ENCODE results near the gene CNTN1.
A peak's percentile ranks its signal among the peaks of the same experiment; 100 is the strongest.

CNTN1 gene

DNA sequence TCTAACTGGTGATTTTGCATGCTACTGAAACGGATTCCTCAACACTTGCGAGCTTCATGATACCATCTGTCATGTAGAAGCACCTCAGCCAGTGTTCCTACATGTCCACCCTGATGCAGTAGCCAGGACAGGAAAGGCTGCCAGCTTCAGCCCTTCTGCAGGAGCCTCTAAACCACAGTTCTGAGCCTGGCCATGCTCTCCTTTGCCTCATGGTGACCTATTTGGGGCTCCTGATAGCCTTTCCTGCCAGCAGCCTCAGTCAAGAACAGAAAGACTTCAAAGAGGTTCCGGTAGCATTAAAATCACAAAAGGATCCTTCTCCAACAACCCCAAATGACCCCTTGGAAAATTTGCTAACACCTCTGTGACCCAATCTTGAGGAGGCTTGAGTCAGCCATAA lies 96.0 kb downstream of the CNTN1 start:
- no peaks in the 10 kb centered on the region for H3K27me3 ChIP-seq
- peak; percentile 5 for DNase-seq

DNA sequence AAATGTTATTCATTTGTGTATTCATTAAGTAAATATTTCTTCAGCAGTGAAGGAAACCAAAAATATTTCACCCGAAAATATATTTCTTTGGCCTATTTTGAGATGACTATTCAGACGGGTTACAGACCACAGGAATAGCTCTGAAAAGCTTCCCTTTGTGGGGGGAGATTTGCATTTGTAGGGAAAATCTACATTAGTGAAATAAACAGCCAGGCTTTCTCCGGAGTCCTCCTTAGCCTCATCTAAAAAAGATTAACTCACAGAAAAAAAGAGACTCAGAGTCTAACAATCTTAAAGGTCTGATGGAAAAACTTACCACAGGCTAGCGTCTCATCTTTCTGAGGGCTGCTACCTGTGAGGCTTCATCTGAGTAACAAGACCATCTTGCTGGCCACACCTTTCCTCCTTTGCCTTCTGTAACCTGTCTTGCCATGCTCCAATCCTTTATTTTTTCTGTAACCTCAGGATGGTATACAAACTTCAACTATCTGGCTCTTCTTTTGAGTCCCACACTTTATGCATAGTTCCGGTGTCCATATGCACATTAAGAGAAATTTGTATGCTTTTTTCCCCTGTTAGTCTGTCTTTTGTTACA lies 100.7 kb downstream of the CNTN1 start:
- H3K27me3 ChIP-seq = no peaks in the 10 kb centered on the region
- H3K4me1 ChIP-seq = no peaks in the 10 kb centered on the region; the same call in 1 of the 2 replicates
- no peaks in the 10 kb centered on the region for H3K36me3 ChIP-seq
- H3K9me3 ChIP-seq = no peaks in the 10 kb centered on the region
- H3K4me3 ChIP-seq (ENCODE audit: low read depth, low read length) = no peak overlapping the region
- TF ChIP-seq, protein P1, sequence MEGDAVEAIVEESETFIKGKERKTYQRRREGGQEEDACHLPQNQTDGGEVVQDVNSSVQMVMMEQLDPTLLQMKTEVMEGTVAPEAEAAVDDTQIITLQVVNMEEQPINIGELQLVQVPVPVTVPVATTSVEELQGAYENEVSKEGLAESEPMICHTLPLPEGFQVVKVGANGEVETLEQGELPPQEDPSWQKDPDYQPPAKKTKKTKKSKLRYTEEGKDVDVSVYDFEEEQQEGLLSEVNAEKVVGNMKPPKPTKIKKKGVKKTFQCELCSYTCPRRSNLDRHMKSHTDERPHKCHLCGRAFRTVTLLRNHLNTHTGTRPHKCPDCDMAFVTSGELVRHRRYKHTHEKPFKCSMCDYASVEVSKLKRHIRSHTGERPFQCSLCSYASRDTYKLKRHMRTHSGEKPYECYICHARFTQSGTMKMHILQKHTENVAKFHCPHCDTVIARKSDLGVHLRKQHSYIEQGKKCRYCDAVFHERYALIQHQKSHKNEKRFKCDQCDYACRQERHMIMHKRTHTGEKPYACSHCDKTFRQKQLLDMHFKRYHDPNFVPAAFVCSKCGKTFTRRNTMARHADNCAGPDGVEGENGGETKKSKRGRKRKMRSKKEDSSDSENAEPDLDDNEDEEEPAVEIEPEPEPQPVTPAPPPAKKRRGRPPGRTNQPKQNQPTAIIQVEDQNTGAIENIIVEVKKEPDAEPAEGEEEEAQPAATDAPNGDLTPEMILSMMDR (IDR thresholded peaks at IDR 0.05; ENCODE audit: low read depth, low read length) = no peak
- no peak for DNase-seq

More for the DNA sequence above, 96.0 kb downstream of the CNTN1 start:
- Histone ChIP-seq H3K4me3 (ENCODE audit: low read depth, low read length) (no peak overlapping the region), H3K4me1 (no peaks in the 10 kb centered on the region; the same call in 1 of the 2 replicates), H3K36me3 (no peaks in the 10 kb centered on the region), H3K9me3 (no peaks in the 10 kb centered on the region)
- TF ChIP-seq, protein P1 (IDR thresholded peaks at IDR 0.05; ENCODE audit: low read depth, low read length) = no peak

DNA sequence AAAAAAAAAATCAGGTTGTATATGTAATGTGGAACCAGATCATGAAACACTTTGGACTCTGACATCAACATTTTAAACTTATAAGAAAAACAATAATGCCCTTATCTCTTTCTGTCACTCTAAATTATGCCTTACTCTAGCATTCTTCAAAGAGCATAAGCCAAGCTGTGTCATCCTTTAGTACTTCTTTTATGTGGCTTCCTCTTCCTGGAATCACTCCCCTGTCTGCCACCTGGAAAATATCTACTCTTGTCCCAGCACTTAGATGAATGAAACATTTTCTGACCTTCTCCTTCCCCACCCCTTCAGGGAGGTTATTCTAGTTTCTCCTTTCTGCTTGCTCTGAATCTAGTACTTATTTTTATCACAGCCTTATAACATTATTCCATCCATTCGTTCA lies 101.2 kb downstream of the CNTN1 start:
- Histone ChIP-seq H3K4me1 (no peaks in the 10 kb centered on the region), H3K9me3 (no peaks in the 10 kb centered on the region), H3K4me3 (ENCODE audit: low read depth, low read length) (no peak overlapping the region), H3K27me3 (no peaks in the 10 kb centered on the region), H3K36me3 (no peaks in the 10 kb centered on the region)
- TF ChIP-seq, protein P1 (IDR thresholded peaks at IDR 0.05; ENCODE audit: low read depth, low read length) = no peak
- no peak for DNase-seq

DNA sequence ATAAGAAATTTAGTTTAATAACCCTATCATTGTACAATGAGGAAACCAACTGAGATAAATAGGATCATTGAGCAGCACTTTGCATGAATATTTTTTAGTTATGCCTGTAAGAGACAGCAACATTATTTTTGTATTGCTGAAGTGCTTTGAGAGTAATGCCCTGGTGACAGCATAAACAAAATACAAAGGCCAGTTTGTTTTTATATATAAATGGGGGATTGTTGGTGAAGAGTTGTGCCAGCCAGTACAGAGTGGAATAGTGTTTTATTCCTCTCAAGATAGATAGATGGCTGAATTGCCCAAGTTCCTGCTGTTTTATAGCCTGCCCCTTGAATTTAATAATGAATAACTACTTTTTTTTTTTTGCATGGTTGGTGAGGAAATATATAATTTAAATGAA lies 101.8 kb downstream of the CNTN1 start:
- TF ChIP-seq, protein P1 (IDR thresholded peaks at IDR 0.05; ENCODE audit: low read depth, low read length) = no peak
- Histone ChIP-seq H3K4me1 (no peaks in the 10 kb centered on the region), H3K9me3 (no peaks in the 10 kb centered on the region)

DNA sequence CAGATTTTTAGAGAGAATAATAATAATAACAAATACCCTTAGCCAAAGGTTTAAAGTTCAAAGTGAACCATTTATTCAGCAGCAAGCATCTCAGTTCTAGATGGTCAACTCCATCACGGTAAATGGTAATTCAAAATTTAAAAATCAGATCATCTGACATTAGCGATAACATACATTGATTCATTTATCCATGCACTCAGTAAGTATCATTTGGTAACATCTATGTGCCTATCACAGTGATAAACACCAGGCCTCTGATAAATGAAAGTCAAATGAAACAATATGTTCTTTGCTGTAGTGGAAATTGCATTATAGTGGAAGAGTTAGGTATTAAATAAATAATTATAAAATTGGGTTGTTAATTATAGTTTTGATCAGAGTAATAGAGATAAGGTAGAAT lies 108.8 kb downstream of the CNTN1 start:
- Histone ChIP-seq H3K4me3 (ENCODE audit: low read depth, low read length) (no peak overlapping the region), H3K27me3 (no peaks in the 10 kb centered on the region), H3K36me3 (no peaks in the 10 kb centered on the region), H3K4me1 (peaks cover 15% of the 10 kb centered on the region), H3K9me3 (no peaks in the 10 kb centered on the region)
- DNase-seq = no peak
- TF ChIP-seq, protein P1 (IDR thresholded peaks at IDR 0.05; ENCODE audit: low read depth, low read length) = no peak

More for the DNA sequence above, 101.8 kb downstream of the CNTN1 start:
- H3K4me3 ChIP-seq (ENCODE audit: low read depth, low read length) = no peak overlapping the region
- no peaks in the 10 kb centered on the region for H3K27me3 ChIP-seq
- DNase-seq = no peak
- no peaks in the 10 kb centered on the region for H3K36me3 ChIP-seq

DNA sequence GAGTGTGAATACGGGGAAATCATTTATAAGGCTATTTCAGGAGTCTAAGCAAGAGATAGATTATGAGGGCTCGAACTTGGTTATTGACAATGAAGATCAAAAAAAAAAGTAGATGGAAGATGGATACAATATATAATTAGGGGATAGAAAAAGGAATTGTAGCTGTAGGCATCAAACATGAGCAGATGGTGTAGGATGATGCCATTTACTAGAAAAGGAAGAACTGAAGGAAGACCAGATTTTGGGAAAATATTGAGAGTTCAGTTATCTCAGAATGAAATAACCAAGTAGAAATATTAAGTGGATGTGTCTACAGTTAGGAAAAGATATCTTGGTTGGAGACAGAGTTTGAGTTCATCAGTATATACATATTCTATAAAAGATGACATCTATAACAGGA lies 109.6 kb downstream of the CNTN1 start:
- Histone ChIP-seq H3K4me1 (peaks cover 15% of the 10 kb centered on the region), H3K36me3 (no peaks in the 10 kb centered on the region), H3K4me3 (ENCODE audit: low read depth, low read length) (no peak overlapping the region), H3K27me3 (no peaks in the 10 kb centered on the region), H3K9me3 (no peaks in the 10 kb centered on the region)
- DNase-seq = no peak
- TF ChIP-seq, protein P1 (IDR thresholded peaks at IDR 0.05; ENCODE audit: low read depth, low read length) = no peak
